HepG2 (cell line): ENCODE results near the gene SENP6. TPM values are rescaled to one million over a fixed set of nuclear protein-coding genes. Genes with fewer than 3 reads are reported as not detected.

Experiments
- ATAC-seq: fragments of 200-7000 bp; cut with Tn5 transposase; 3 replicates; pipeline ENCODE4 v1.9.1; 2020; ENCODE audit warnings: mild to moderate bottlenecking, moderate library complexity
- BruUV-seq: library from RNA; stranded (reverse); fragments of 400-500 nt; replicated peaks from 2 replicates; lab custom pipeline; 2021; lab: Mats Ljungman, UMichigan
- CTCF ChIA-PET: fragments of 300-600 bp; formaldehyde crosslinking; extraction: SDS; loops from one replicate; lab custom pipeline; 2021; ENCODE audit warnings: low total read pairs, inconsistent platforms, low intra/inter-chr PET ratio; lab: Yijun Ruan, JAX
- POLR2A ChIA-PET: fragments of 350-600 bp; sonication (Branson Sonifier 250); formaldehyde crosslinking; loops from one replicate; lab custom pipeline; 2020; ENCODE audit warnings: antibody characterized with exemption, inconsistent platforms; lab: Yijun Ruan, JAX
- DNase-seq: peaks from one replicate; pipeline ENCODE4 v3.0.0-alpha.2; 2015; ENCODE audit warnings: low spot score
- FAIRE-seq: peaks from 3 replicates; lab custom pipeline; 2011; peaks lifted over from hg19 to GRCh38; lab: Jason Lieb, UNC
- H2AFZ ChIP-seq: one replicate; pipeline ENCODE4 v1.6.1; 2011; ENCODE audit warnings: low read length, inconsistent platforms
- H3K27ac ChIP-seq: fragments of 300-600 bp; 3 replicates; pipeline ENCODE4 v1.8.0; 2011; ENCODE audit warnings: mixed run types, mild to moderate bottlenecking, mixed read lengths, low read length, inconsistent platforms; ENCODE audit not compliant: insufficient read depth; ENCODE audit errors: extremely low read length
- H3K27me3 ChIP-seq, 2 experiments: fragments of 200-600 bp in 1 of 2; 2 replicates in 1 of 2; 3 replicates in 1 of 2; pipeline versions ENCODE4 v1.6.0 to v1.8.0; 2011; ENCODE audit warnings: low read length in 2 of 2, mild to moderate bottlenecking in 2 of 2, moderate library complexity in 2 of 2, inconsistent platforms in 1 of 2; ENCODE audit not compliant: insufficient read depth in 2 of 2, control insufficient read depth in 1 of 2
- H3K36me3 ChIP-seq, 2 experiments: fragments of 200-600 bp in 1 of 2; replicated peaks in 1 of 2; 2 replicates in 1 of 2; 3 replicates in 1 of 2; pipeline versions ENCODE4 v1.5.1 to v1.8.0; 2011; ENCODE audit warnings: low read length in 2 of 2, inconsistent platforms in 1 of 2; ENCODE audit not compliant: insufficient read depth in 2 of 2, control insufficient read depth in 1 of 2
- H3K4me1 ChIP-seq: 2 replicates; pipeline ENCODE4 v1.5.1; 2012; ENCODE audit warnings: low read length, inconsistent platforms; ENCODE audit not compliant: insufficient read depth
- H3K4me2 ChIP-seq: 2 replicates; pipeline ENCODE4 v1.6.0; 2011; ENCODE audit warnings: low read depth, low read length, inconsistent platforms
- H3K4me3 ChIP-seq, 3 experiments: fragments of 200-600 bp in 1 of 3; sonication (generic), shearing (Covaris generic) in 1 of 3; replicated peaks in 1 of 3; 2 replicates each; pipeline ENCODE4 v1.5.1; 2011 to 2016; ENCODE audit warnings: low read length in 3 of 3, inconsistent platforms in 2 of 3, low read depth in 2 of 3, mild to moderate bottlenecking in 2 of 3, control low read depth in 1 of 3, mixed read lengths in 1 of 3; ENCODE audit not compliant: insufficient read depth in 1 of 3
- H3K79me2 ChIP-seq: one replicate; pipeline ENCODE4 v1.6.1; 2011; ENCODE audit warnings: low read length, inconsistent platforms; ENCODE audit not compliant: insufficient read depth
- H3K9ac ChIP-seq: 2 replicates; pipeline ENCODE4 v1.6.0; 2011; ENCODE audit warnings: mild to moderate bottlenecking, low read depth, low read length, inconsistent platforms; ENCODE audit not compliant: insufficient read depth
- H3K9me3 ChIP-seq: 2 replicates; pipeline ENCODE4 v1.5.1; 2012; ENCODE audit warnings: mild to moderate bottlenecking, low read length
- H4K20me1 ChIP-seq: 2 replicates; pipeline ENCODE4 v1.6.0; 2011; ENCODE audit warnings: inconsistent platforms, mild to moderate bottlenecking, low read length, moderate library complexity; ENCODE audit not compliant: insufficient read depth
- HES4 ChIP-seq: sonication (generic); formaldehyde crosslinking; IDR thresholded peaks from 2 replicates; pipeline ENCODE4 v1.9.0; 2021; ENCODE audit warnings: mild to moderate bottlenecking, missing genetic modification reagents, borderline replicate concordance
- NCOA1 ChIP-seq: sonication (generic); formaldehyde crosslinking; IDR thresholded peaks from 2 replicates; pipeline ENCODE4 v1.9.0; 2021; ENCODE audit warnings: missing genetic modification reagents
- PPARG ChIP-seq: conservative IDR thresholded peaks from 2 replicates; pipeline ENCODE4 v1.6.1; 2016; ENCODE audit warnings: missing biosample characterization, missing genetic modification reagents
- SMARCC2 ChIP-seq: fragments of 450-650 bp; IDR thresholded peaks from 2 replicates; pipeline ENCODE4 v1.6.1; 2017; ENCODE audit warnings: antibody characterized with exemption, mild to moderate bottlenecking
- TBL1XR1 ChIP-seq: fragments of 150-350 bp; IDR thresholded peaks from 2 replicates; pipeline ENCODE4 v1.6.1; 2014; ENCODE audit warnings: borderline replicate concordance, low read length; ENCODE audit not compliant: partially characterized antibody
- ZFYVE20 ChIP-seq: sonication (generic); formaldehyde crosslinking; IDR thresholded peaks from 2 replicates; pipeline ENCODE4 v1.8.0; 2023; ENCODE audit warnings: low read depth, mild to moderate bottlenecking, moderate library complexity, missing genetic modification reagents, borderline replicate concordance
- ZNF232 ChIP-seq: sonication (generic); formaldehyde crosslinking; IDR thresholded peaks from 2 replicates; pipeline ENCODE4 v1.4.0; 2020; ENCODE audit warnings: missing genetic modification reagents, borderline replicate concordance
- in situ Hi-C: cut with HindIII; loops from 2 replicates; pipeline ENCODE4 v1.10.0; 2017; ENCODE audit warnings: low pct_unique_long_range_greater_than_20kb; ENCODE audit not compliant: extremely low pct_ligation_motif_present
- intact Hi-C: fragments of 100-400 bp; cut with micrococcal nuclease; formaldehyde crosslinking; loops from one replicate; pipeline ENCODE4 v1.10.0; 2022; ENCODE audit not compliant: unreplicated experiment
- polyA plus RNA-seq, 8 experiments: library from polyadenylated mRNA; depleted of rRNA in 3 of 8; stranded (reverse) in 7 of 8; unstranded in 1 of 8; fragments of >200 nt; fragmentation: Illumina TruSeq in 4 of 8; extraction: Trizol in 4 of 8; gene quantifications; 2 replicates each; pipeline versions ENCODE4 v1.2.1 to v1.2.3, GENCODE V29; 2011 to 2016; ENCODE audit warnings: low read depth in 4 of 8, missing spikeins in 1 of 8, mixed read lengths in 1 of 8; ENCODE audit not compliant: insufficient read depth in 1 of 8
- total RNA-seq, 5 experiments: library from RNA; depleted of rRNA; stranded (reverse); fragments of >200 nt; fragmentation: Illumina TruSeq; extraction: Trizol; gene quantifications; 2 replicates each; pipeline ENCODE4 v1.2.3, GENCODE V29; 2016; ENCODE audit warnings: low read depth in 1 of 5
- TF ChIP-seq, protein P1 (sequence below): sonication (generic); formaldehyde crosslinking; IDR thresholded peaks from 2 replicates; pipeline ENCODE4 v1.8.0; 2022; ENCODE audit warnings: missing genetic modification reagents, mild to moderate bottlenecking, moderate library complexity, borderline replicate concordance
- TF ChIP-seq, protein P2 (sequence below): sonication (generic); formaldehyde crosslinking; IDR thresholded peaks from 2 replicates; pipeline ENCODE4 v1.4.0; 2020; ENCODE audit warnings: mild to moderate bottlenecking, missing genetic modification reagents, borderline replicate concordance
- TF ChIP-seq, protein P3 (sequence below): sonication (generic); IDR thresholded peaks from 2 replicates; pipeline ENCODE4 v1.6.1; 2016; ENCODE audit warnings: low read depth, borderline replicate concordance

The SENP6 gene
- total and polyA plus RNA-seq, 2 of the 13 experiments (the other 11 are each of a cell fraction or from before 2014, with no cell fraction given): 21.9 to 50.1 TPM

DNA sequence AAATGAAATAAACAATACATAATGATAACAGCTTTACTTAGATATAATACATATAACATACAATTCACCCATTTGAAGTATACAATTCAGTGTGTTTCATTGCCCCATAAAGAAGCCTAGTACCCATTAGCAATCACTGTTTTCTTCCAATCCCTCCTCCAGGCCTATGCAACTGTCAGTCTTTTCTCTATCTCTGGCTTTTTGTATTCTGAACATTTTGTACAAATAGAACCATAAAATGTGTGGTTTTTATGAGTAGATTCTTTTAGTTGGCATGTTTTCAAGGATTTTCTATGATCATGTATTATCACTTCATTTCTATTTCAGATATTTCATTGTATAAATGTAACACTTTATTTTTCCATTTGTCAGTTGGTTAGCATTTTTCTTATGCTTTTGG lies 92.7 kb downstream of the SENP6 start:
- CTCF ChIA-PET: no interaction called here

More for the DNA sequence above, 92.7 kb downstream of the SENP6 start:
- H2AFZ ChIP-seq: no peak overlapping the region
- H4K20me1 ChIP-seq: no peaks in the 10 kb centered on the region
- no peak overlapping the region for H3K4me2 ChIP-seq
- intact Hi-C loops: no loop called here
- TF ChIP-seq TBL1XR1: no peak
- TF ChIP-seq SMARCC2: no peak
- TF ChIP-seq, protein P1, sequence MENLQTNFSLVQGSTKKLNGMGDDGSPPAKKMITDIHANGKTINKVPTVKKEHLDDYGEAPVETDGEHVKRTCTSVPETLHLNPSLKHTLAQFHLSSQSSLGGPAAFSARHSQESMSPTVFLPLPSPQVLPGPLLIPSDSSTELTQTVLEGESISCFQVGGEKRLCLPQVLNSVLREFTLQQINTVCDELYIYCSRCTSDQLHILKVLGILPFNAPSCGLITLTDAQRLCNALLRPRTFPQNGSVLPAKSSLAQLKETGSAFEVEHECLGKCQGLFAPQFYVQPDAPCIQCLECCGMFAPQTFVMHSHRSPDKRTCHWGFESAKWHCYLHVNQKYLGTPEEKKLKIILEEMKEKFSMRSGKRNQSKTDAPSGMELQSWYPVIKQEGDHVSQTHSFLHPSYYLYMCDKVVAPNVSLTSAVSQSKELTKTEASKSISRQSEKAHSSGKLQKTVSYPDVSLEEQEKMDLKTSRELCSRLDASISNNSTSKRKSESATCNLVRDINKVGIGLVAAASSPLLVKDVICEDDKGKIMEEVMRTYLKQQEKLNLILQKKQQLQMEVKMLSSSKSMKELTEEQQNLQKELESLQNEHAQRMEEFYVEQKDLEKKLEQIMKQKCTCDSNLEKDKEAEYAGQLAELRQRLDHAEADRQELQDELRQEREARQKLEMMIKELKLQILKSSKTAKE: no peak
- TF ChIP-seq, protein P2, sequence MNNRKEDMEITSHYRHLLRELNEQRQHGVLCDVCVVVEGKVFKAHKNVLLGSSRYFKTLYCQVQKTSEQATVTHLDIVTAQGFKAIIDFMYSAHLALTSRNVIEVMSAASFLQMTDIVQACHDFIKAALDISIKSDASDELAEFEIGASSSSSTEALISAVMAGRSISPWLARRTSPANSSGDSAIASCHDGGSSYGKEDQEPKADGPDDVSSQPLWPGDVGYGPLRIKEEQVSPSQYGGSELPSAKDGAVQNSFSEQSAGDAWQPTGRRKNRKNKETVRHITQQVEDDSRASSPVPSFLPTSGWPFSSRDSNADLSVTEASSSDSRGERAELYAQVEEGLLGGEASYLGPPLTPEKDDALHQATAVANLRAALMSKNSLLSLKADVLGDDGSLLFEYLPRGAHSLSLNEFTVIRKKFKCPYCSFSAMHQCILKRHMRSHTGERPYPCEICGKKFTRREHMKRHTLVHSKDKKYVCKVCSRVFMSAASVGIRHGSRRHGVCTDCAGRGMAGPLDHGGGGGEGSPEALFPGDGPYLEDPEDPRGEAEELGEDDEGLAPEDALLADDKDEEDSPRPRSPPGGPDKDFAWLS (CRISPR knock-in tag): no peak
- TF ChIP-seq NCOA1 (CRISPR knock-in tag): no peak
- TF ChIP-seq ZNF232 (CRISPR knock-in tag): no peak
- no peak for TF ChIP-seq ZFYVE20 (CRISPR knock-in tag)
- TF ChIP-seq, protein P3, sequence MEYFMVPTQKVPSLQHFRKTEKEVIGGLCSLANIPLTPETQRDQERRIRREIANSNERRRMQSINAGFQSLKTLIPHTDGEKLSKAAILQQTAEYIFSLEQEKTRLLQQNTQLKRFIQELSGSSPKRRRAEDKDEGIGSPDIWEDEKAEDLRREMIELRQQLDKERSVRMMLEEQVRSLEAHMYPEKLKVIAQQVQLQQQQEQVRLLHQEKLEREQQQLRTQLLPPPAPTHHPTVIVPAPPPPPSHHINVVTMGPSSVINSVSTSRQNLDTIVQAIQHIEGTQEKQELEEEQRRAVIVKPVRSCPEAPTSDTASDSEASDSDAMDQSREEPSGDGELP: no peak
- TF ChIP-seq HES4 (CRISPR knock-in tag): no peak
- TF ChIP-seq PPARG: no peak
- BruUV-seq: no TSS peak
- H3K4me3 ChIP-seq: no peak overlapping the region
- ATAC-seq (no peak), FAIRE-seq (no peak), DNase-seq (no peak)
- peaks cover 2 to 36% of the 10 kb centered on the region in 2 experiments; a peak in 4 of 5 replicates for H3K36me3 ChIP-seq
- no peaks in the 10 kb centered on the region for H3K79me2 ChIP-seq
- H3K4me1 ChIP-seq: no peaks in the 10 kb centered on the region
- H3K9me3 ChIP-seq: no peaks in the 10 kb centered on the region
- POLR2A ChIA-PET: no interaction called here
- no peak overlapping the region for H3K9ac ChIP-seq
- in situ Hi-C loops: no loop called here
- H3K27me3 ChIP-seq: no peaks in the 10 kb centered on the region
- no peak overlapping the region for H3K27ac ChIP-seq
